Osteoblast (primary cell): Measurements from ENCODE around the gene ADAMTS9. TPM values are rescaled to one million over a fixed set of nuclear protein-coding genes. Genes with fewer than 3 reads are reported as not detected.

Experiments
- DNase-seq: peaks from one replicate; pipeline ENCODE4 v3.0.0; 2011; ENCODE audit warnings: low spot score, mixed read lengths; ENCODE audit not compliant: insufficient read length; ENCODE audit errors: missing footprints
- H2AFZ ChIP-seq: 2 replicates; pipeline ENCODE4 v1.6.0; 2011; ENCODE audit warnings: mild to moderate bottlenecking, low read length
- H3K27ac ChIP-seq: 2 replicates; pipeline ENCODE4 v1.5.1; 2011; ENCODE audit warnings: mild to moderate bottlenecking, low read depth, low read length, moderate library complexity
- H3K27me3 ChIP-seq: 2 replicates; pipeline ENCODE4 v1.6.0; 2012; ENCODE audit warnings: mild to moderate bottlenecking, control low read depth, inconsistent platforms, low read length, moderate library complexity; ENCODE audit not compliant: insufficient read depth
- H3K36me3 ChIP-seq: 2 replicates; pipeline ENCODE4 v1.5.1; 2011; ENCODE audit warnings: mild to moderate bottlenecking, low read length, control low read depth, moderate library complexity; ENCODE audit not compliant: insufficient read depth
- H3K4me1 ChIP-seq: 2 replicates; pipeline ENCODE4 v1.5.1; 2011; ENCODE audit warnings: mild to moderate bottlenecking, low read length, control low read depth, moderate library complexity; ENCODE audit not compliant: insufficient read depth
- H3K4me2 ChIP-seq: 2 replicates; pipeline ENCODE4 v1.6.0; 2011; ENCODE audit warnings: mild to moderate bottlenecking, low read length; ENCODE audit not compliant: insufficient read depth
- H3K4me3 ChIP-seq: fragments of 200-600 bp; sonication (generic); 3 replicates; pipeline ENCODE4 v1.5.1; 2012; ENCODE audit warnings: mild to moderate bottlenecking, low read length, inconsistent platforms; ENCODE audit not compliant: insufficient read depth
- H3K79me2 ChIP-seq: 2 replicates; pipeline ENCODE4 v1.6.0; 2012; ENCODE audit warnings: mild to moderate bottlenecking, low read length, control low read depth, inconsistent platforms; ENCODE audit not compliant: insufficient read depth
- H3K9me3 ChIP-seq: 2 replicates; pipeline ENCODE4 v1.5.1; 2011; ENCODE audit warnings: low read depth, low read length, control low read depth
- H4K20me1 ChIP-seq: 2 replicates; pipeline ENCODE4 v1.6.0; 2012; ENCODE audit warnings: mild to moderate bottlenecking, low read length, control low read depth; ENCODE audit not compliant: insufficient read depth
- CTCF ChIP-seq: IDR thresholded peaks from 2 replicates; pipeline ENCODE4 v1.5.1; 2011; ENCODE audit warnings: mild to moderate bottlenecking, low read depth, low read length, moderate library complexity; ENCODE audit errors: extremely low read depth
- total RNA-seq: library from RNA; depleted of rRNA; stranded (reverse); fragments of >200 nt; gene quantifications from 2 replicates; pipeline ENCODE4 v1.2.3, GENCODE V29; 2012

Gene ADAMTS9
- total RNA-seq, 1 donor, result 4.0 TPM

GRCh38 chr3:64638511-64638910 is 49.3 kb downstream of the ADAMTS9 start:
- H3K79me2 ChIP-seq, result no peaks in the 10 kb centered on the region
- H3K27ac ChIP-seq, result no peak overlapping the region
- H2AFZ ChIP-seq, result no peak overlapping the region
- no peaks in the 10 kb centered on the region for H3K27me3 ChIP-seq
- no peaks in the 10 kb centered on the region for H3K4me1 ChIP-seq
- H3K4me2 ChIP-seq, result no peak overlapping the region
- TF ChIP-seq CTCF, result no peak
- no peak for DNase-seq
- H3K9me3 ChIP-seq, result no peaks in the 10 kb centered on the region
- H4K20me1 ChIP-seq, result no peaks in the 10 kb centered on the region
- no peak overlapping the region for H3K4me3 ChIP-seq
- H3K36me3 ChIP-seq, result no peaks in the 10 kb centered on the region

- Histone ChIP-seq H3K27ac (no peak overlapping the region), H3K27me3 (no peaks in the 10 kb centered on the region), H2AFZ (no peak overlapping the region), H3K9me3 (no peaks in the 10 kb centered on the region), H4K20me1 (no peaks in the 10 kb centered on the region), H3K4me1 (no peaks in the 10 kb centered on the region), H3K4me2 (no peak overlapping the region), H3K36me3 (no peaks in the 10 kb centered on the region), H3K4me3 (no peak overlapping the region), H3K79me2 (no peaks in the 10 kb centered on the region)
- DNase-seq, result no peak
- TF ChIP-seq CTCF, result no peak
These were observed 53.4 kb downstream of the ADAMTS9 start for GRCh38 chr3:64634417-64634816.

- no peak for DNase-seq
- Histone ChIP-seq H3K79me2 (no peaks in the 10 kb centered on the region), H3K9me3 (no peaks in the 10 kb centered on the region), H2AFZ (no peak overlapping the region), H3K27me3 (no peaks in the 10 kb centered on the region), H3K27ac (no peak overlapping the region), H3K4me1 (no peaks in the 10 kb centered on the region), H3K36me3 (no peaks in the 10 kb centered on the region), H3K4me3 (no peak overlapping the region), H4K20me1 (no peaks in the 10 kb centered on the region), H3K4me2 (no peak overlapping the region)
- TF ChIP-seq CTCF, result no peak
These were observed 55.8 kb downstream of the ADAMTS9 start for GRCh38 chr3:64631951-64632350.

- no peaks in the 10 kb centered on the region for H3K79me2 ChIP-seq
- H3K9me3 ChIP-seq, result no peaks in the 10 kb centered on the region
- no peak overlapping the region for H3K4me3 ChIP-seq
- H2AFZ ChIP-seq, result no peak overlapping the region
- H3K27ac ChIP-seq, result no peak overlapping the region
- no peak for DNase-seq
- no peak overlapping the region for H3K4me2 ChIP-seq
- no peak for TF ChIP-seq CTCF
- H3K27me3 ChIP-seq, result no peaks in the 10 kb centered on the region
- no peaks in the 10 kb centered on the region for H3K36me3 ChIP-seq
- no peaks in the 10 kb centered on the region for H4K20me1 ChIP-seq
- no peaks in the 10 kb centered on the region for H3K4me1 ChIP-seq
These were observed 60.1 kb downstream of the ADAMTS9 start for GRCh38 chr3:64627471-64628321.
